ENCODE results near the gene OR10AD1. TPM values are rescaled to one million over a fixed set of nuclear protein-coding genes. Genes with fewer than 3 reads are reported as not detected.

OR10AD1 gene
- total RNA-seq, 1 experiment from 2014 or later, result not detected

GRCh38 chr12:48175613-48176416, 27.3 kb downstream of the OR10AD1 start:
- no peaks in the 10 kb centered on the region for H3K36me3 ChIP-seq (ENCODE audit: low read depth)
- H3K4me3 ChIP-seq, result no peak overlapping the region
- no TSS peak for BruUV-seq (replicated peaks)
- H3K9me3 ChIP-seq (ENCODE audit: insufficient read depth, low read depth), result no peaks in the 10 kb centered on the region
- intact Hi-C loops (cut with micrococcal nuclease; ENCODE audit: unreplicated experiment), result no loop called here
- H2AFZ ChIP-seq, result 0 out of 2 replicates have a peak overlapping the region, but pooled peaks have one; percentile 30
- no peaks in the 10 kb centered on the region for H3F3A ChIP-seq (ENCODE audit: insufficient read depth, low read depth)
- no peaks in the 10 kb centered on the region for H3K79me2 ChIP-seq (ENCODE audit: low read depth)
- TF ChIP-seq EZH2 (IDR thresholded peaks at IDR 0.05; ENCODE audit: low read depth) (no peak), CTCF (conservative IDR thresholded peaks at IDR 0.05) (no peak)
- ChIA-PET CTCF (no interaction called here), POLR2A (ENCODE audit: unreplicated experiment) (interaction anchor here (0.7 kb wide), 2 partner anchors 10 to 614 kb away, joined by 5 to 12 read pairs; no protein-coding TSS in a partner anchor)
- H3K27ac ChIP-seq, result no peak overlapping the region
- no peaks in the 10 kb centered on the region for H4K20me1 ChIP-seq (ENCODE audit: insufficient read depth)
- H3K4me1 ChIP-seq (replicated peaks; ENCODE audit: insufficient read depth), result peaks cover 8% of the 10 kb centered on the region
- H3K4me2 ChIP-seq, result peak overlapping the region; percentile 57
- H3K9me2 ChIP-seq (ENCODE audit: insufficient read depth), result no peaks in the 10 kb centered on the region
- DNase-seq, result no peak
- peaks cover 16% of the 10 kb centered on the region for H3K27me3 ChIP-seq (ENCODE audit: insufficient read depth, low read depth)

GRCh38 chr12:48169011-48169410, 34.1 kb downstream of the OR10AD1 start:
- TF ChIP-seq EZH2 (IDR thresholded peaks at IDR 0.05; ENCODE audit: low read depth), result no peak
- TF ChIP-seq CTCF (conservative IDR thresholded peaks at IDR 0.05), result no peak

DNA sequence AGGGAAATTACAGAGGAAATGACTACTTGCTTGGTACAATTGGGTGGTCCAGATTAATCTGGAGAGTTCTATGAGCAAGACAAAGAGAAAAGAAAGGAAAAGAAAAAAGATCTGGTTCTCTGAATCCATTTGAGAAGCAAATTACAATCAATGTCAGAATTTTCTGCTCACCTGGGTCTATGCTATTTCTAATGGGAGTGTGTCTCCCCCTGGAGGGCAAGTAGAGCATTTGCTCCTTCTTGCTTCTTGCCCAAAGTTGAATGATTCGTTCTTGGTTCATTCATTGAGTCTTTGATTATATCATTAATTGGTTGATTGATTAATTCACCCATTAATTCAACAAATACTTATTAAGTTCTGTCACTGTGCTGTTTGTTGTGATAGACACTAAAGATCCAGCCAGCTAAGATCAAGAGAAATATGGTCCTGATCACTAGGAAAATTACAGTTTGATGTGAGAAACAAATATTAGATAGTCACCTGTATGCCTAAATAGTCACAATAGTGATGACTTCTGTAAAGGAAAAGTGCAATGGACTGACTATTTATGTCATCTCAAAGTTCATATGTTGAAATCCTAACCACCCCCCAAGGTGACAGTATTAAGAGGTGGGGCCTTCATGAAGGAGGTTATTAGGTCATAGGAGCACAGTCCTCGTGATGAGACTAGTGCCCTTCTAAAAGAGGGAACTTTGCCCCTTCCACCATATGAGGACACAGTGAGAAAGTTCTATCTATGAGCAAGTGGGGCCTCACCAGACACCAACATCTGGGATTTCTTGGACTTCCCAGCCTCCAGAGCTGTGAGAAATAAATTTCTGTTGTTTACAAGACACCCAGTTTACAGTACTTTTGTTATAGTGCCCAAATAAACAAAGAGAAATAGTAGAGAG, 37.8 kb downstream of the OR10AD1 start:
- no peak overlapping the region for H3K27ac ChIP-seq
- no peaks in the 10 kb centered on the region for H3K4me1 ChIP-seq (replicated peaks; ENCODE audit: insufficient read depth)
- H4K20me1 ChIP-seq (ENCODE audit: insufficient read depth), result no peaks in the 10 kb centered on the region
- H2AFZ ChIP-seq, result no peak overlapping the region
- H3K9me2 ChIP-seq (ENCODE audit: insufficient read depth), result no peaks in the 10 kb centered on the region
- no peaks in the 10 kb centered on the region for H3K36me3 ChIP-seq (ENCODE audit: low read depth)
- no peaks in the 10 kb centered on the region for H3K79me2 ChIP-seq (ENCODE audit: low read depth)
- ChIA-PET CTCF (interaction anchor here (1.1 kb wide), 1 partner anchor 266 kb away, joined by 3 read pairs; no protein-coding TSS in a partner anchor), POLR2A (ENCODE audit: unreplicated experiment) (interaction anchor here (0.7 kb wide), 1 partner anchor 629 kb away, joined by 4 read pairs; no protein-coding TSS in a partner anchor)
- no TSS peak for BruUV-seq (replicated peaks)
- H3K4me3 ChIP-seq, result no peak overlapping the region
- H3K4me2 ChIP-seq, result no peak overlapping the region
- H3K9me3 ChIP-seq (ENCODE audit: insufficient read depth, low read depth), result no peaks in the 10 kb centered on the region
- no peaks in the 10 kb centered on the region for H3K27me3 ChIP-seq (ENCODE audit: insufficient read depth, low read depth)
- intact Hi-C loops (cut with micrococcal nuclease; ENCODE audit: unreplicated experiment), result loop anchor here (1.0 to 5.0 kb wide), 3 partner anchors 83 to 450 kb away; partner anchors contain the start of gene TMEM106C
- DNase-seq, result peak in 1 of 2 experiments; percentile 29
- H3F3A ChIP-seq (ENCODE audit: insufficient read depth, low read depth), result no peaks in the 10 kb centered on the region
- TF ChIP-seq EZH2 (IDR thresholded peaks at IDR 0.05; ENCODE audit: low read depth) (no peak), CTCF (conservative IDR thresholded peaks at IDR 0.05) (peak; percentile 91)

More at GRCh38 chr12:48169011-48169410, 34.1 kb downstream of the OR10AD1 start:
- Histone ChIP-seq H3K79me2 (ENCODE audit: low read depth) (no peaks in the 10 kb centered on the region), H4K20me1 (ENCODE audit: insufficient read depth) (no peaks in the 10 kb centered on the region), H3K9me2 (ENCODE audit: insufficient read depth) (no peaks in the 10 kb centered on the region), H3K36me3 (ENCODE audit: low read depth) (no peaks in the 10 kb centered on the region), H3F3A (ENCODE audit: insufficient read depth, low read depth) (no peaks in the 10 kb centered on the region), H3K27me3 (ENCODE audit: insufficient read depth, low read depth) (no peaks in the 10 kb centered on the region), H2AFZ (no peak overlapping the region), H3K4me2 (no peak overlapping the region), H3K4me1 (replicated peaks; ENCODE audit: insufficient read depth) (no peaks in the 10 kb centered on the region), H3K4me3 (no peak overlapping the region), H3K27ac (no peak overlapping the region), H3K9me3 (ENCODE audit: insufficient read depth, low read depth) (no peaks in the 10 kb centered on the region)
- DNase-seq, result no peak
- POLR2A ChIA-PET (ENCODE audit: unreplicated experiment), result no interaction called here
- intact Hi-C loops (cut with micrococcal nuclease; ENCODE audit: unreplicated experiment), result loop anchor here (5.0 kb wide), 2 partner anchors 87 to 207 kb away; partner anchors contain the start of gene TMEM106C
- BruUV-seq (replicated peaks), result no TSS peak
- CTCF ChIA-PET, result no interaction called here

All from PC-9 (cell line).